GM18507 (cell line): ENCODE results near the gene LGALS12.
"Not testable (repeated sequence)": the region's sequence is repeated elsewhere in the genome, so short reads cannot be mapped to it uniquely, and the experiment has no call there.

ENCODE experiments used
- DNase-seq: peaks from one replicate; pipeline ENCODE4 v3.0.0; 2011; ENCODE audit warnings: low read depth; ENCODE audit not compliant: insufficient read length; ENCODE audit errors: extremely low spot score
- FAIRE-seq: peaks from 2 replicates; lab custom pipeline; 2011; peaks lifted over from hg19 to GRCh38; lab: Jason Lieb, UNC

The LGALS12 gene

DNA sequence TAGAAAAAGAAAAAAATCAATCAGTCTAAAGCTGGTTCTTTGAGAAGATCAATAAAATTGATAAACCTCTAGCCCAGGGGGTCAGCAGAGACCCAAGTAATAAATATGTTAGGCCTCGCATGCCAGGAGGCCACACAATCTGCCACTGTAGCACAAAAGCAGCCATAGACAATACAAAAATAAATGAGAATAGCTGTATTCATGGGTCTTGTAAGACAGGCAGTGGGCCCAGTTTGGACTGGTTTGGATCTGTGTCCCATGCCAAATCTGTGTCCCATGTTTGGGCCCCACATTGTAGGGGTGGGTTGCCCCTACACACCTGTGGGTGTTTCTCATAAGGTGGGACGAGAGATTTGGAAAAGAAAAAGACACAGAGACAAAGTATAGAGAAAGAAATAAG is 24.1 kb downstream of the LGALS12 start:
- DNase-seq, result no peak

DNA sequence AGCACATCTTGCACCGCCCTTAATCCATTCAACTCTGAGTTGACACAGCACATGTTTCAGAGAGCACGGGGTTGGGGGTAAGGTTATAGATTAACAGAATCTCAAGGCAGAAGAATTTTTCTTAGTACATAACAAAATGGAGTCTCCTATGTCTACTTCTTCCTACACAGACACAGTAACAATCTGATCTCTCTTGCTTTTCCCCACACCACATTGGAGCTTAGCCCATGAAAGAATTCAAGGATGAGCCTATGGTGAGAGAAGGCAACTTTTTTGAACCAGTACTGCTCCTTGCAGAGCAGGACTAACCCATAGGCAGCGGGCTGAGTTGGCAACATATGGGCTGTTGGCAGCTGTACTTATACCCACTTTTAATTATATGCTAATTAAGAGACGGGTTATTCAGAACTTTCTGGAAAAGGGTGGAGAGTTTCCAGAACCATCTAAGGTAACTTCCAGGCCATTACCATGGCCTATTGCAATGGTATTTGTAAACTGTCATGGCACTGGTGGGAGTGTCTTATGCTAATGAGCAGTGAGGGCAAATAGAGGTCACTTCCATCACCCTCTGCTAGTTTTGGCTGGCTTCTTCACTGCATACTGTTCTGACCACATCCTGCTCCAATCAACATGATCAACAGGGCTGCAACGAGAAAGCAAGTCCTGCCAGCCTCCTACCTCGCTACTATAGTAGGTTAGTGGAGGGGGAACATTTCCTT is 25.3 kb downstream of the LGALS12 start:
- peak; percentile 92 for FAIRE-seq
- not testable (repeated sequence) for DNase-seq

More for the DNA sequence above, 24.1 kb downstream of the LGALS12 start:
- no peak for FAIRE-seq

DNA sequence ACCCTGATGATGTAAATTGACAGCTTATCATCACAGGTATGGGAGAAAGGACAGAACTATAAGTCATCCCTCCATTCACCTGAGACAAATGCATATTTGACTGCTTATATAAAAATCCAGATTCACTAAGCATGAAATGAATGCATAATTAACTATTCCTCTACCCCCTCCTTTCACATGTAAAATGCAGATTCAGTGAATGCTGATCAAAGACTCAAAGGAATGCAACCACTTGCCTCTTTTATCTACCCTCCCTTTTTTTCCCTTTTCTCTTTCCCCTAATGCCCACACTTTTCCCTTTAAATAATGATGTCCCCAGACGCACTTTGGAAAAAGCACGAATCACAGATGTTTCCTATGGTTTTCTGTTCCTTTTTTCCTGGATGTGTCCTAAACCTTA is 26.2 kb downstream of the LGALS12 start:
- FAIRE-seq (no peak), DNase-seq (no peak)

DNA sequence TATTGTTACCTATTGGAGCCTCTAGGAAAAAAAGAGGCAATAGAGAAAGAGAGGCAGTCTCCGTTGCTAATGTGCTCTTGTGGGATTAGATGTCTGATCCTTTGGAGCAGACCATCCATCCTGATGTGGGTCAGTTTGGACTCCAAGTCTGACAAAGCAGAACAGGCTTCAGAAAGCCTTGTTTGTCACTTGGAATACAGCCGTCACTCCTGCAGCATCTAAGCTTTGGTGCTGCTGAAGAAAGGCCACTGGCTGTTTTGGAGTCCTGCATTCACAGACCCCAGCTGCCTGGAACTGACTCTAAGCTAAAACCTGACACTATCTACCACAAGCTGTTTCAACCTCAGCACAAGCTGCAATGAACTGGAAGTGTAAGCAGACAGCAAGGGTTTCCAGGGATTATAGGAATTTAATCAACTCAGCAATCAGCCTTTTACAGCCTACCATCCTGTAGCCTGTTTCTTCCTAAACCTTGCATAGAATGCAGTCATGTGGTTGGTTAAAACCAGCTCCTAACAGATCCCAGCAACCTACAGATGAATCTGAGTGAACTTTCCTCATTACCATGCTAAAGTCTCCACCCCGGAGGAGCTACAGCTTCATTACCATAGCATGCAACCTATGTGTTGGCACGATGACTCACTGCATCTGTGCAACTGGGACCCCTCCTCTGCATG is 27.1 kb downstream of the LGALS12 start:
- DNase-seq (no peak), FAIRE-seq (no peak)

DNA sequence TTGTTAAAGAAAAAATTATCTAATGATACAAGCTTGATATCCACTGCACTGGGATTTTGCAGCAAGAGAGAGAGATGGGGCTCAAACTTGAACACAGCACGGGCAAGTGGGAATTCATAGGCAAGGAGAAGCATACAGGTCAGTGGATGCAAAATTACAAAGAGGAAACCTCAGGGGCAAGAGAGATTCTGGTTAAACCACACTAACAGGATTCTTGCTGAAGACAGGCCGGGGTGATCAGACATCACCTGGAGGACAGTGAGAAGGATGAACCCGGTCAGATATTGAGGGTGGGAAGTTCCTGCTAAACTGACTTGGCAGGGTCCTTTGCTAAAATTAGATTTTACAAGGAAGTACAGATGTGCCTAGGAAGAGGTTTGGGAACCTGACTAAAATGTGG is 28.2 kb downstream of the LGALS12 start:
- DNase-seq, result no peak
- FAIRE-seq, result no peak

DNA sequence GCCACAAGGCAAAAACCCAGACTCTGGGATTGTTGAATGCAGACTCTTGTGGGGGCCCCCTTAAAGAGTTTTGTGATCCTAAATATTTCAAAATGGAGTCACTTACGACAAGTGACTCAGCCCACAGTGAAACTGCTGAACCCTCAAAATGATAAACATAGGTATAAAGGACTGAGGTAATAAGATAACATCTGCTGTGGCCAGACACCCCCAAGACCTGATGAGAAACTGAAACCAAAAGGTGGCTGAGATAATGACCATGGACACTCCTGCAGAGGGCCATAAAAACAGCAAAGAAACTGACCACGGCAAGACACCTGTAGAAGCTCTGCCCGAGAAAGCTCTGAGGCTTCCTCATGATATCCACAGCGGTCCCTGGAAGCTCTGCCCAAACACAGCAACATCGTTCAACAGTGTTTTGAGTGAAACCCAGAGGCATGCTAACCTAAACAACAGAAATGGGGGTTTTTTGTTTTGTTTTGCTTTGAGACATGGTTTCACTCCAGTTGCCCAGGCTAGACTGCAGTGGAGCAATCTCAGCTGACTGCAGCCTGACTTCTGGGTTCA is 29.1 kb downstream of the LGALS12 start:
- no peak for DNase-seq
- peak; percentile 9 for FAIRE-seq

DNA sequence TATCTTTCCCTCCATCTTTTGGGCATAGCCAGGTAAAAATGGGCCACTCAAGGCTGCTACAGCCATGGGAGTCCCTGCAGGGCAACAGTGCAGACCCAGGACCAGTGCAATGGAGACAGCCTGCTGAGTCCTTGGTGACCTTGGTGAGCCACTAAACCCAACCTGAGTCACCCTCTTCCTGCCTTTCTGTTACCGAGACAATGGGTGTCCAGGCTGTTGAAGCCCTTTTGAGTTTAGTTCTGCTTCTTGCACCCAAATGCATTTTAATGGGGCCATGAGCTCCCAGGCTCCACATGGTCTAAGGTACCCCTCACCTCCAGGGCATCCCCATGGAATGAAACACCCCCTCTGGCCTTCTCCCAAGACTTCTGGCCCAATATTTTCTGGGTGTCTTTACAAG is 29.9 kb downstream of the LGALS12 start:
- FAIRE-seq, result no peak

DNA sequence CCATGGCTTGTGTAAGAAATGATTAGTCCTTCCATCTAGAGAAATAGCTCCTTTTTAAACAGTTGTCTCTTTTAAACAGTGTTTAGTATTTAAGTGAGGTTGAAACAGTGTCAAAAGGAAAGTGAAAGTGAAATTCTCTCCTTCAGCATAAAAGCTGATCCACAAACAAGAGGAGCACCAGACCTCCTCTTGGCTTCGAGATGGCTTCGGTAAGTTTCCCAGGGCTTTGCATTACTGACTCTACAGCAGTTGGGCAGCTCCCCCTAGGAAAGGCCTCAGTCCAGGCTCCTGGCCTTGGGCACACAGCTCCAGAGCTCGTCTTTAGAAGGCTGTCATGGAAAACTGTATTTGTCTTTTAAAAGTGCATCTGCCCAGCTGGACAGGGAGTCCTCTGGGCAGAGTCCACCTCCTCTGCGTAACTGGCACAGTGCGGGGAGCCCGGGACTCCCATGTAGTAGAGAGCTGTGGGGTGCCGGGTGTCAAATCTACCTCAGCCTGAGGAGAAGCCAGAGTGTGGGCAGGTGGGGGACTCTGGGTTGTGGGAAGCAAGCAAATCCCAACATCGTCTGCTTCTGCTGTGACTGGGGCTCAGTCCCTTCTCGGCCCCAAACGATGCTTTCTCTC is 30.9 kb downstream of the LGALS12 start, which contains the start of gene PLAAT4:
PLAAT4 (plus strand) TSS at position 140 of the 624 bp plus-strand sequence; CDS start at position 201, 61 bp downstream.
- FAIRE-seq, result peak; percentile 74
- DNase-seq, result peak; percentile 52

More for the DNA sequence above, 29.9 kb downstream of the LGALS12 start:
- no peak for DNase-seq

DNA sequence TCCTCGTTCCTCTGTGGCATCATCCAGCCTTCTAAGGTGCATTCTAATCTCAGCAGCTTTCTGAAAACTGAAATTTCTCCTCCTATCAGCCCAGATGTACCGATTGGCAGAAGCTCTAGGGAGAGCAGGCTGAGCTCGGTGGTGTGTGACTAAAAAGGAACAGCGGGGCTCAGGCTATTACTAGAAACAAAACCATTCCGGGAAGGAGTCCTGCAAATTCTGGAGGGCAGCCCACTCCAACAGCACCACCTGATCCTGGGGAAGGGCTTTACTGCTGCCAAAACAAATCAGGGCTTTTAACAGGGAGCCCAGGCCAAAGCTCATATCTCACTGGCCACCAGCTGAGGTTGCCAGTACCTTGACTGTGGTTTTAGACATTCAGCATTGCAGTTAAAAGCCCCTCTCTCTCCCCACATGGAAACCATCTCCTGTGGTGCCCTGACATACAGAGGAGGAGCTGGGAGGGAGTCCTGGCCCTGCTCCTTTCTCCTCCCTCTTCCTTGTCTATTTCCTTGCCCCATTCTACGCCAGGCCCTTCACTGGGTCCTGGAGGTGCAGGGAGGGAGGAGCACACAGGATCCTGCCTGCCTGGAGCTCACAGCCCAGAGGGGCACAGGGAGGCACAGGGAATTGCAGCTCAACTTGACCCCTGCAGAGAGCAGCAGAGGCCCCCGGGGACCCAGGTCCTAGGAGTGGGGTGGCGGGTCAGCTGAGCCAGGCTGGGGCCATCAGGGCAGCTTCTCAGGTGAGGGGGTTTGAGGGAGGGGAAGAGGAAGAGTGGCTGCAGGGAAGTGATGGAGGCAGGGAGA is 31.6 kb downstream of the LGALS12 start:
- DNase-seq (no peak), FAIRE-seq (no peak)

DNA sequence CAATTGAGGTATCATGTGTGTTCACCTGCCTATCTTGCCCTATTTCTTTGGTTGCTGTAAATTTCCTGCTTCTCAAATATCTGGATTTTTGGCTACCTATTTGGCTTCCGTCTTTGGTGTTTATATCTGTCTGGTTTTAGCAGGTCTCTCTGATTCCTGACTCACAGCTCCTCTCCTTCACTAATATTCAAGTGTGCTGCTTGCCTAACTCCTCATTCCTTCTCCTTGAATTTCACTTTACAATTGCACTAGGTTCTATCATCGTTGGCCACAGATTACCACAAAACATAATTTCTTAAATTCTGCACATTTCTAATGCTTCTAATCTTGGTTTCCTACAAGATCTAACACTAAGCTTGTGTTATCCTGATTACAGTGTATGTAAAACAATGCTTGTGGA is 36.6 kb downstream of the LGALS12 start:
- FAIRE-seq, DNase-seq: not testable (repeated sequence)

DNA sequence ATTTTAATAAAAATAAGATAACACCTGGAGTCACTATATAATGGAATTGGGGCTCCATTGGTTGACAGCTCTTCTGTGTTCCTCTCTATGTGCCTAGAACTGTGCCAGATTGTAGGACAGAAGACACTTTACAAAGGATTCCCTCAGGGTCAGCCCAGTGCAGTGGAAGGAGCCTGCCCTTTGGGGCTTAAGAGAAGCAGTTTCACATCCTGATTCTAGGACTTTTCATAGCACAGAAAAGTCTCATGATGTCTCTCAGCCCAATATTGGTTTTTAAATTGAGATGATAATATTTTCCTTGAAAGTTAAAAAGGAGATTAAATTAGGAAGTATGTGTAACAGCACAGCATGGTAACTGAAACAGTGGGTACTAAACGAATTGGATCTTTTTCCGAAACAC is 37.8 kb downstream of the LGALS12 start:
- FAIRE-seq (no peak), DNase-seq (no peak)

DNA sequence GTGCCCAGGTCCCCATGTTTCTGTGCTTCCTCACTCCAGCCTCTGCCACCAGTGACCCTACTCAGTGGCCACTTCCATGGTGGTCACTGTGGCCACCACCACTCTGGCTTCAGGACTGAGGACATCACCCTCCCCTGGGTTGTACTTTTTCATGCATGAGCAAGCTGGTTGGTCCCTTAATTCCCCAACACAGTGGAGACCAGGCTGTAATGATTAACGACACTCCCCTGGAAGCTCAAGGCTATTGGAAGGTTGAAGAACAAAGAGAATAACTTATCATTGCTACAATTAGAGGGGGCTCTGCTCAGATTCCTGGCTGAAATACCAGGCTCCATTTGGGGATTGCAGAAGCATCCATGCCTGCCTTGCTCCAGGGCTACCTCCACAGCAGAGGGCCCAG is 41.2 kb downstream of the LGALS12 start:
- FAIRE-seq (no peak), DNase-seq (no peak)

DNA sequence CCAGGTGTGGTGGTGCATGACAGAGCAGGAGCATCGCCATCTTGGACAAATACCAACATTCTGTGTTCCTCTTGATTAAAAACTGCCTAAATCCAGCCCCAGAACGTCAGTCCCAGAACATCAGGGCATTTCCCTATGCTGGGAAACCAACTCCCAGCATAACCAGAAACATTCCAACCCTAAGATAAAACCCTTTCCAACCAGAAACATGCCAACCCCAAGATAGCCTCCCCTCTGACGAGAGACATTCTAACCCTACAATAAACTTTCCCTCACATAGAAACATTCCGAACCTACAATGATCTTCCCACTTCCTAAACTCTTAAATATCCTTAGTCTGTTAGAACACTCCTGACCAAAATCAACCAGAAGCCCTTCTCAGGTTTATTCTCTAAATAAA is 42.3 kb downstream of the LGALS12 start:
- FAIRE-seq (no peak), DNase-seq (no peak)

DNA sequence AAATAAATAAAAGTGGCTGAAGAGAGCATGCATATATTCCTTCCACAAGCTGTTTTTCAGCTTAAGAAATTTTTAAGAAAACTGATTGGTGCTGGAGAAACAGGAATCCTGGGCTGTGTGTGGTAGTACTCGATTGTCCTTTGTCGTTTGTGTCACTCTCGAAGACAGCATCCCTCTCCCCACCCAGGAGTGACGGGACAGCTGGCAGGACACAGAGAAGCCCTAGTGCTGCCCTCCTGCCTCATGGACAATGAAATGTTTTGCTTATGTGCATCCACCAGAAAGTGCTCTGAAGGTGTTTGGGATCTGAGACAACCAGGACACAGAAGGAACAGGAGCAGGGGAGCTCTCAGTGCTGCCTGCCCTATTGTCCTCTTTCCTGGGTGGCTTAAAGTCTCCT is 43.5 kb downstream of the LGALS12 start:
- DNase-seq (no peak), FAIRE-seq (no peak)

DNA sequence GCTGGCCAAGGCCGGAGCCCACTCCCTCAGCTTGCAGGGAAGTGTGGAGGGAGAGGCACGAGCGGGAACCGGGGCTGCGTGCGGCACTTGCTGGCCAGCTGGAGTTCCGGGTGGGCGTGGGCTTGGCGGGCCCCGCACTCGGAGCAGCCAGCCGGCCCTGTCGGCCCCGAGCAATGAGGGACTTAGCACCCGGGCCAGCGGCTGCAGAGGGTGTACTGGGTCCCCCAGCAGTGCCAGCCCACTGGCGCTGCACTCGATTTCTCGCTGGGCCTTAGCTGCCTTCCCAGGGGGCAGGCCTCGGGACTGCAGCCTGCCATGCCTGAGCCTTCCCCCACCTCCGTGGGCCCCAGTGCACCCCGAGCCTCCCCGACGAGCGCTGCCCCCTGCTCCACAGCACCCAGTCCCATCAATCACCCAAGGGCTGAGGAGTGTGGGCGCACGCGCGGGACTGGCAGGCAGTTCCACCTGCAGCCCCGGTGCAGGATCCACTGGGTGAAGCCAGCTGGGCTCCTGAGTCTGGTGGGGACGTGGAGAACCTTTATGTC is 44.3 kb downstream of the LGALS12 start:
- FAIRE-seq, result not testable (repeated sequence)

DNA sequence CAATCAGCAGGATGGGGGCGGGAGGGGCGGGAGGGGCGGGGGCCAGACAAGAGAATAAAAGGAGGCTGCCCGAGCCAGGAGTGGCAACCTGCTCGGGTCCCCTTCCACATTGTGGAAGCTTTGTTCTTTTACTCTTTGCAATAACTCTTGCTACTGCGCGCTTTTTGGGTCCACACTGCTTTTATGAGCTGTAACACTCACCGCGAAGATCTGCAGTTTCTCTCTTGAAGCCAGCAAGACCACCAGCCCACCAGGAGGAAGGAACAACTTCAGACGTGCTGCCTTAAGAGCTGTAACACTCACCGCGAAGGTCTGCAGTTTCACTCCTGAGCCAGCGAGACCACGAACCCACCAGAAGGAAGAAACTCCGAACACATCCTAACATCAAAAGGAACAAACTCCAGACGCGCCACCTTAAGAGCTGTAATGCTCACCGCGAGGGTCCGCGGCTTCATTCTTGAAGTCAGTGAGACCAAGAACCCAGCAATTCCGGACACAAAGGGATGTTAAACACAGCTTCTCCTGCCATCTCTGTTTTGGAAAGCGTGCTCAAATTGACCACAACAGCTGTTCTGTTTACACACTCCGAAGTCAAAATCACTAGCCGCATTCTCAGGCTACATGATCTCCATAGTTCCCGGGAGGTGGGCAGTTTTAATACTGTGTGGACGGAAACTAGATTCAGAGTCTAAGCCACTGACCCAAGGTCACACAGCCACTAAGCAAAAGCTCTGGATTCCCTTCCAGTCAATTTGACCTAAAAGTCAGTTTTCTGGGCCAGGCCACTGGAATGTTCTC is 45.4 kb downstream of the LGALS12 start:
- DNase-seq (no peak), FAIRE-seq (no peak)

More for the DNA sequence above, 44.3 kb downstream of the LGALS12 start:
- DNase-seq, result not testable (repeated sequence)

DNA sequence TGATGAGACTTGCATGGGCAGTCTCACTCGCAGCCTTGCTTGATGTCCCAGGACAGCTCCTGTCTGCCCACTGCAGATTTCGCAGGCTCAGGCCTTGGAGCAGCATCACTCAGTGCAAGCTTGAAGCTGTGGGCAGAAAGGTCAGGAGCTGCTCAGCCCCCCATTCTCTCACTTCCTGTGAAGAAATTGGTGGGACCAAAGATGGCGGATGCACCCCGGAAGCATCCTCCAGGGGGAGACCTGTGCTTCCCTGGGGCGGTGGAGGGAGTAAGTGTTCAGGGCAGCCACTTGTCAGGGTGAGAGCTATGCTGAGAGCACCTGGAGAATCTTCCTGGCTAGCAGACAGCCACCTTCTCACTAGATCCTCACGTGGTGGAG is 46.0 kb downstream of the LGALS12 start:
- FAIRE-seq (no peak), DNase-seq (no peak)

DNA sequence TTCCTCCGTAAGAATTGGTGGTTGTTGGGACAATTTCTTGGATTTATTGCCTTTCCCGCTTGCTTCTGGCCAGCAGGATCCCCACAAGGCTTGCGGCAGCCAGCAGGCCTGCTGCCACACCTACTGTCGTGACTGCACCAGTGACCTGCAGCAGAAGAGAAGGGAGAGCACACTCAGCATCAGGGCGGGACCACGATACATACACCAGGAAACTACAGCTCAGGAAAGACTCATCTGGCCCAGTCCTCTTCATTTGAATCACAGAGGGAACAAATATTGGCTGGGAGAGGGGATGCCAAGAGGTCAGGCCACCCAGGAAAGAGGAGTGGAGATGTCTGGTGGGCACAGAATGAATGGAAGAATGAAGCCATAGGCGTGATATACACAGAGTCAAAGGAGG is 47.0 kb downstream of the LGALS12 start:
- DNase-seq (no peak), FAIRE-seq (no peak)
